Measurements from ENCODE around the gene LRRC59.

The LRRC59 gene

DNA sequence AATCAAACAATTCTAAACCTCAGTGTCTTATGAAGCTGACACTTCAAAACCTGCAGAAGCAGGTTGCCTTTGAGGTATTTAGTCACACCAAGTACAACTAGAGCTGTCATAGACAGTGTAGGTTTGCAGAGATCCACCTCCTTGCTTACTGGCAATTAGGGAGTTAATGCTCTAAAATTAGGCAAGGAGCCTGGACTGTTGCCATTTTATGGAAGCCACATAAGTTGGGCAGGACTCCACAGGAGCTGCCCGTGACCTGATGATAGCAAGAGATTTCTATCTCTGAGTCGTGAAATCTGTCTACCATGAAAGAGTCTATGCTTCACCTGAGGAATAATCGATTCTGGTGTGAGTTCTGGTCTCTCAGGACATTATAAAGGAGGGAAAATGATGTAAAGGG, 15.4 kb downstream of the LRRC59 start:
- no peak for DNase-seq

DNA sequence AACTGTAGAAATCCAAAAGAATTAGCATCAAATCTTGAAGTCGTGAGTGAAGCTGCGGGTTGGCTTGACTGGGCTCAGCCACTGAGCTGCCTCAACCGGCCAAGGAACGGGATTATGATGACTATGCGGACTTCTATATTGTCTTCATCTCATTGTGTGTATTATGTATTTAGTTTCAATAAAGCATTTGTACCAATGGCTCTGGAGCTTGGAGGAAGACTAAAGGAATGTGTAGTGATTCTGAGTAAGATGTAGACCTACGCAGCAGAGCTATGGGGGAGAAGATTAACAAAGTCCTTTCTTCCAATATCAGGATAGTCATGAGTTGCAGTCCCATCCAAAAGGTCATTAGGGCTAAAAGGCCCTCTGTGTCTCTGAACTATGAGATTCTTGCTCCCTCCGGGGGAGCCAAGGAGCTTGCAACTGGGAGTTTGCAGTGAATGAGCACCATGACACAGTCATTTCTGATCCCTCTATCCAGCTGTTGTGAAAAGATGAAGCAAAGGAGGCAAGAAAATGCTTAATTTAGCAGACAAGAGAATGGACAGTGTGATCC, 16.0 kb downstream of the LRRC59 start:
- no peak for DNase-seq

DNA sequence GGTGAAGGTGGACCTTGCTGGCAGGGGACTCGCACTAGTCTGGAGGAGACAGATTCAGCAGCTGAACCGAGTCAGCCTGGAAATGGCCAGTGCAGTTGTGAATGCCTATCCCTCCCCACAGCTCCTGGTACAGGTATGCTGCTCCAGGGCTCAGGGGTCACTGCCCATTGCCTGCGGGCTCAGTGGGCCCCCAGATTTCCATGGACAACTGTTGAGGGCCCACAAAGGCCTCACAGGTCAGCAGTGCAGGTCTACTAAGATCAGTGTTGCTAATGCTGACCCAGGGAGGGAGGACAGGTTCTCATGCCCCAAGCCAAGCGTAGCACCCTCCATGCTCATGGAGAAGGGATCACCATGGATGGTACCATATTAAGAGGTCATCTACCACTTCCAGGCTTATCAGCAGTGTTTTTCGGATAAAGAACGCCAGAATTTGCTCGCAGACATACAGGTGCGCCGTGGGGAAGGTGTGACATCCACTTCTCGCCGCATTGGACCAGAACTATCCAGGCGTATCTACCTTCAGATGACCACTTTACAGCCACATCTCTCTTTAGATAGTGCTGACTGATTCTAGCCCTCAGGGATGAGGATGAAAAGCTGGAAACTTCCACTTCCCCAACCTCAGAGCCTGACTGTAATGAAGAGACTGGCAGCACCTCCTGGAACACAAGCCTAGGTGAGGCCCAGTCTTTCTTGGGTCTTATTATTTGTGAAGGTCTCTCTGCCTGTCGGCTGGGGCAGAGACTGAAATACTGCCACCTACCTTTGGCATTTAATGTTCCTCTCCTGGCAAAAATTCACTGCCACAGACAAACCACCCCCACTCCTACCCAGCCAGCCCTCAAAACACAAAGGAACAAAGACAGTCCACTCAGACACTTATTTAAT, 16.7 kb downstream of the LRRC59 start:
- DNase-seq = no peak

- DNase-seq = no peak
These were observed 17.8 kb downstream of the LRRC59 start for GRCh38 chr17:50379351-50380132.

DNA sequence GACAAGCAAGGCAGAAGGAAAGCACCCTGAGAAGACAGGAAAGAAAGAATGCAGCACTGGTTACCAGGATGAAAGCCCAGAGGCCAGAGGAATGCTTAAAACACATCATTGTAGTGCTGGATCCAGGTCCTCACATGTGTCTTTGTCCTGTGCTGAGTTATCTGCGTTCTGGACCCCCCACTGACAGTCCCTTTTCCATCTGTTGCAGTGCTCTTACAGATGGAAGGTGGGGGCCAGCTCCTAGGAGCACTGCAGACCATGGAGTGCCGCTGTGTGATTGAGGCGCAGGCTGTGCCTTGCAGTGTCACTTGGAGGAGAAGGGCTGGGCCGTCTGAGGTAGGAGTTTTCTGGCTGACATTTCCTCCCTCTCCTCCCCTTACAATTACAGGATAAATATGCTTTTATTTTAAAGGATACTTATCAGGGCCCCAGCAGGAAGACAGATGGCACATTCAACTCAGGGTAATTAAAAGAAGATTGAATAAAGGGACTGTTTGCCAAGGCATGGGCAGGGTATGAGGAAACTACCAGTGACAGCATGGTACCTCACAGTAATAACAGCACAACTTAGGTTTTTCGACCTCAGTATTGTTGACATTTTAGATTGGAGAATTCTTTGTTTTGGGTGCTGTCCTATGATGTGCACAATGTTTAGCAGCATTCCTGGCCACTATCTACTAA, 21.3 kb downstream of the LRRC59 start:
- no peak for DNase-seq

GRCh38 chr17:50373705-50374104, 23.6 kb downstream of the LRRC59 start:
- DNase-seq = no peak

DNA sequence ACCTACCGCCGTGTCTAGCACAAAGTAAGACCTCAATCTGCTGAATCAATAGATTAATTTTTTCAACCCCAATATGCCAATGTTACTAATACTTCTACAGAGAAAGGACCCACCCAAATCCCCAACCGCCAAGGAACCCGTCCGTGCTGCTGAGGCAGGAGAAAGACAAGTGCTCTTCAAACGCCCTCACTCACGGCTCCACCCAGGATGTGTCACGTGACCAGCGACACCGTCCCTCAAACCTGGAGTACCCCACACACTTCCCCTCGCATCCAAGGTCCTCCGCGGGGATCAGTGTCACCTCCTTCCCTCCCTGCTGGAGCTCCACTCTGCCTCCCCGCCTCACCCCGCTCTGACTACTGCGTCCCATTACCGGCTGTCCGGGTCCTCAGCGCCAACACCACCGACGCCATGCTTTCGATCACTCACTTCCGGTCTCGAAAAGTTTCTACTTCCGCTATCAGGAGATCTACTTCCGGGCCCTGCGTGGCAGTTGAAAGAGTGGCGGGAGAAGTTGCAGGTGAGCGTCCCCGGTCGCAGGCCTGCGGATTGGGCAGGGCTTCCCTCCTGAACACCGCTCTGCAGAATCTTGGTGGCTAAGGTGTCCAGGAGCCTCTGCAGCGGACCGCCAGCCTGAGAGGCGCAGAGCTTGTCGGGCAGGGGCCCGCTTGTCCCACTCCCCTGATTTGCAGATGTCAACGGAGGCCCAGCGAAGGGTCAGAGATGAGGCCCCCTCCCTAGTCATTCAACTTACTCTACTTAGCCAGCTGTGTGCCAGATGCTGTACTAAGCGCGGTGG, 24.4 kb downstream of the LRRC59 start, which contains the start of the genes EME1 and MRPL27:
TSS of gene EME1 (plus strand) at position 472 of the 799 bp plus-strand sequence. CDS start 1,980 bp downstream, outside the sequence.
TSS of gene MRPL27 (minus strand) at position 427 of the 799 bp plus-strand sequence. CDS start at position 413, 14 bp downstream.
- peak; percentile 92 to 94 for DNase-seq

GRCh38 chr17:50372222-50372757, 25.0 kb downstream of the LRRC59 start:
- DNase-seq = no peak

- no peak for DNase-seq
These were observed 25.8 kb downstream of the LRRC59 start for GRCh38 chr17:50371526-50371925.

DNA sequence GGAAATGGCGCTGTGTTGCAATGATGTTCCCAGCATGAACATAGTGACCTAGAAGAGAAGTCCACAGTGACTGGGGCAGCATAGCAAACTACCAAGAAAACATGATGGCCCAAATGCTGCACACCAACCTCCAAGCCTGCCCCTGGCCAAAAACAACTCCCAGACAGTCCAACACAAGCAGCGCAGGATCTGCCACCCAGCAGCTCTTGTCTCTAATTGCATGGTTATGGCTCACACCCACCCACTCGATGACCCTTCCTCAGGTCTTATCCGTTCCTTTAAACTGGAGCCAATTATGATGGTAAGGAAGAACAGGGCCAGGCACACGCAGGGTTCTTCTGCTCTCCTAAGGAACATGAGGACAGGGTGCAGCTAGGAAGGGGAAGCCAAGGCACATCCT, 27.3 kb downstream of the LRRC59 start:
- DNase-seq = no peak

DNA sequence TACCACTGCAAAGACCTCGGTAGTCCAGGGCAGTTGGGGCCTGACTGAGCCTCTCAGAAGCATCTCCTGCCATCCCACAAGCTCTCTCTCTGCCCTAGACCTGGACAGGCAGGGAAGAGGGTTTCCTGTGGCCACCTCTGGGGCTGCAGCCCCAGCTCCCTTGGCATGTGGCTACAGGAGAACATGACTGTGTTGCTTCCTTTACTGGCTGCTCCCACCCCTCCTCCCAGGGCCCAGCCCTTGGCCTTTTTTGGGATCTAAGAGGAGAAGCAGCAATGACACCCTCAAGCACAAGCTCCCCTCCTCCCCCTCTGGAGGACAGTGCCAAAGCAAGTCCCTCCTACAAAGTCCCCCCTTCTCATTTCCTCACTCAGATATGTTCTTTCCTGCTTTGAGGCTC, 29.9 kb downstream of the LRRC59 start:
- no peak for DNase-seq

DNA sequence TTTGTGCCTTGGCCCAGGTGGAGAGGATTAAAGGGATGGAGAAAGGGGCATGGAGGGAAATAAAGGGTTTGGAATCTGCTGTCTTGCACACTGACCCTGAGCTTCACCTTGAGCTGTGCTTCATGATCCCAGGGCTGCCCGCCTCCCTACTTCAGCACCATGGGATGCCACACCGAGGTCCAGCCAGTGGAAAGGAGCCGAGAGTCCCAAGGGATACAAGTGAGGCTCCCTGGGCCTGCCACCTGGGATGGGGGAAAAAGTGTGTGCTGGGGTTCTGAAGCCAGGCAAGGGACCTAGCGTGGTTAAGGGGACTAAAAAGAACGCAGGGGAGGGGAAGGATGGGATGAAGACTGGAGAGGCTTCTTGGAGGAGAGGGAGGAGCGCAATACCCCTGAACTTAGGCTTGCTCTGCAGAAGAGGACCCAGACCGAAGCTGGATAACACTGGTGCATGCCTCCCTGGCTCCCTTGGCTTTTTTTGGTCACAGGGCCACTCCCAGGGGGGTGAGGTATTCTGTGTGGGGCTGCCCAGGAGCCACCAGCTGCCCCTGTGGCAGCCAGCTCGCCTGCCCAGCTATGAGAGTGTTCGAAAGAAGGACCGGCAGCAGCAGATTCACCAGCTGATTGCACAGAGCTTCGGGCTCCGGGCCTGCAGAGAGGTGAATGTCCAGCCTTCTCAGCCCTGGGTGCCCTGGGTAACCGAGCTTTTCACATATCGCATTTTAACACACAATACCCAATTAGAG, 31.5 kb downstream of the LRRC59 start:
- DNase-seq = no peak

- DNase-seq = no peak
These were observed 32.2 kb downstream of the LRRC59 start for GRCh38 chr17:50365165-50365564.

GRCh38 chr17:50364715-50365114, 32.6 kb downstream of the LRRC59 start:
- DNase-seq = no peak

- DNase-seq = no peak
These were observed 33.3 kb downstream of the LRRC59 start for GRCh38 chr17:50364061-50364458.

DNA sequence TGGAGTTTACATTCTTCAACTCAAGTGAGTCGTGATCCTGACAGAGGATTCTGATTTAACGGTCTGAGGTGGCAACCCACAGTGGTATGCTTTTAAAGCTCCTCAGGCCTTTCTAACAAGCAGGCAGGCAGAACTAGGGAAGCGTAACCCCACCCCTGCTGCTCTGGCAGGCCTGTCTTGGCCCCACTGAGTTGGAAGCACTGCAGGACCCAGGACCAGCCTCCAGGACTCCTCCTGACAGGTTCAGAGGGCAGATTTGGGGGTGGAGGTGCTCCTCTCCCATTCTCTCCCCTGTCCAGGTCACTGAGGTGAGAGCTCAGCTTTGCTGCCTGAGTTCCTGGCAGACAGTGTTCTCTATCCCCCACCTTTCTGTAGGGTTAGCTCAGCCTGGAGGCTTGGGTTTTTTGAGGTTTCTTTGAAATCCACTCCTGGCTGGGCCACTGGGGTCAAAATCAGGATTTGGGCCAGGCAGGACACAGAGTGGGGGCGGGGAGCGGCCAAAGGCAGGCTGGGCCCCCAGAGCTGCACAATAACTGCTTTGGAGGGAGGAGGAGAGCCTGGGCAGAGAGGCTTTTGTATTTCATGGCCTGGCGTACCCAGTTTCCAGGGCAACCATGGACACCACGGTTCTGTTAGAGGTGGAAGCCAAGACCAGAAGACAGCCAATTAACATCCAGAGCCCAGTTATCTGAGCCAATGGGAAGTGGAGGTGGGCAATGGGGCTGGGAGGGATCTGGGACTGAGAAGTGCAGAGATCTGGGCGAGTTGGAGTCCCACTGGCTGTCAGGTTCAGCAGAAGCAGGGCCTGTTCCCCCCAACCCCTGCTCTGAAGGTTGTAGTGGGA, 33.9 kb downstream of the LRRC59 start:
- DNase-seq = no peak

- DNase-seq = no peak
These were observed 34.7 kb downstream of the LRRC59 start for GRCh38 chr17:50362661-50363060.

DNA sequence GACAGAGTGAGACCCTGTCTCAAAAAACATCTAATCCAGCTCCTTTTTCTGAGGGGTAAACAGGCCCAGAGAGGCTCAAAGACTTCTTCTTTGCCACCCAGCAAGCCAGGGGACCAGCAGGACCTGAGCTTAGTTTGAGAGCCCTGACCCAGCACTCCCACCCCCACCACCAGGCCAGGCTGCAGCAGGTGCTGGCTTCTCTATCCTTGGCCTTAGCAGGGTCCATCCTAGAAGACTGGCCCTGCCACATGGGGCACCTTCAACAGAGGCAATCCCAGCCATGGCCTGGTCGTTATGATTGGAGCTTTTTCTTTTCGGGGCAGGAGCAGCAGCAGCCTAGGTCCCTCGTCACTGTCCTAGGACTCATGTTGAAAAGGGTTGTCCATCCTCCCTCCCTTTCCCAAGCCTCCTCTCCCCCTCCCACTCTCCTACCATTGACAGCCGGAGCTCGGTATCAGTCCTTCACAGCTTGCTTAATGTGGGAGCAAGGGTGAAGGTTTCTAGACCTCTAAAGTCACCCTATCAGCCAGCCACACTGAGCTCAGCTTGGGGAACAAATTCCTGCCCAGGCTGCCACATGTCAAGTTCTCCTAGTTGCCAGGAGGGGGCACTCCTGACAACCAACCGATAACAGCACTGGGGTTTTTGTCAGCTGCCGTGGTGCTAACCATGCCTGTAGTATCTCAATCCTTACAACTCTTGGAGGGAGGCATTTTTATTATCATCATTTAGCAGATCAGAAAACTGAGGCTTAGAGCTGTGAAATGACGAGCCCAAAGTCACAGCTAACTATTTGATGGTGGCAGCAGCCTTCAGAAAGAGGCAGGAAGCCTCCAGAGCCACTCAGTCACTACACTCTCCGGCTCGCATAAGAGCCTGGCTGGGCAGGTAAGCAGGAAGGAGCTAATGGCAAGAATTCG, 35.5 kb downstream of the LRRC59 start:
- peak; percentile 10 to 60 for DNase-seq
